ENCODE results near the gene EOLA2.

GRCh38 chrX:149939655-149939904 is 1.3 kb upstream of the EOLA2 start:
- TF ChIP-seq CTCF (IDR thresholded peaks at IDR 0.05) (no peak), EZH2 (IDR thresholded peaks at IDR 0.05) (no peak)
